Activated naive CD4-positive, alpha-beta T cell treated with anti-CD3 and anti-CD28 coated beads, Interleukin-2, amount 50 U/mL, for 24 hours (primary cell): ENCODE results near the gene TRAF2.

Experiments
- H3K27ac Mint-ChIP-seq: one replicate; pipeline ENCODE4 v1.8.0; 2021; ENCODE audit warnings: mild to moderate bottlenecking, mixed read lengths
- H3K27me3 Mint-ChIP-seq: one replicate; pipeline ENCODE4 v1.8.0; 2021; ENCODE audit warnings: mixed read lengths
- H3K36me3 Mint-ChIP-seq: one replicate; pipeline ENCODE4 v1.8.0; 2021; ENCODE audit warnings: mixed read lengths
- H3K4me1 Mint-ChIP-seq: one replicate; pipeline ENCODE4 v1.8.0; 2021; ENCODE audit warnings: mixed read lengths
- H3K4me3 Mint-ChIP-seq: one replicate; pipeline ENCODE4 v1.8.0; 2021; ENCODE audit warnings: mild to moderate bottlenecking, mixed read lengths
- H3K9me3 Mint-ChIP-seq: one replicate; pipeline ENCODE4 v1.8.0; 2021; ENCODE audit warnings: mixed read lengths

Gene TRAF2

DNA sequence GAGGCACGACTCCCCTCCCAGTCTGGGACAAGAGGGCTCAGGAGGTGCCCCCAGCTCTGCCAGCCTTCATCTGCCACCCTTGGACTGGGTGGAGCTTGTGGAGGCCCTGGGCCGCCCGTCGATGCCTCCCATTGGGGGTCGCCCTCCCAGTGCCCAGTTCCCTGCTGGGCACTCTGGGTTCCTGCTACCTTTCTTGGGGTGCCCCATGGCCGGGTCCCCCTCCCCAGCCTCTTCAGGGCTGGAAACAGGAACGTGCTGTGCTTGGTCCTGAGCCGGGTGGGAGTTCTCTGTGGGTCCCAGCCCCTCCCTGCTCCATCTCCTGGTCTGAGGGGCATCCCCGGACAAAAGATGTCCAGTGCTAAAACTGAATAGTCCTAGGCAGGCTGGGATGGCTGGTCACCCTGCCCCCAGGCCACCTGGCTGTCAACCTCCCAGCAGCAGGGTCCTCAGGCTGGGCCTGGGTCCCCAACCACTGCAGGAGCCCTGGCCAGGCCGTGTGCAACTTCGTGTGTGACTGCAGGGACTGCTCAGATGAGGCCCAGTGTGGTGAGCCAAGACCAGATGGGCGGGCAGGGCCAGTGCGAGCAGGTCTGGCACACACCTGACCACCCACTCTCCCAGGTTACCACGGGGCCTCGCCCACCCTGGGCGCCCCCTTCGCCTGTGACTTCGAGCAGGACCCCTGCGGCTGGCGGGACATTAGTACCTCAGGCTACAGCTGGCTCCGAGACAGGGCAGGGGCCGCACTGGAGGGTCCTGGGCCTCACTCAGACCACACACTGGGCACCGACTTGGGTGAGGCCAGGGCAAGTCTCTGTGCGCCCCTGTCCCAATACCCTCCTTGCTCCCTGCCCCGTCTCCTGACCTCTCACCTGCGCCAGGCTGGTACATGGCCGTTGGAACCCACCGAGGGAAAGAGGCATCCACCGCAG lies 33.4 kb upstream of the TRAF2 start:
- no peak overlapping the region for H3K27ac Mint-ChIP-seq
- H3K36me3 Mint-ChIP-seq: no peaks in the 10 kb centered on the region
- H3K27me3 Mint-ChIP-seq: no peaks in the 10 kb centered on the region

DNA sequence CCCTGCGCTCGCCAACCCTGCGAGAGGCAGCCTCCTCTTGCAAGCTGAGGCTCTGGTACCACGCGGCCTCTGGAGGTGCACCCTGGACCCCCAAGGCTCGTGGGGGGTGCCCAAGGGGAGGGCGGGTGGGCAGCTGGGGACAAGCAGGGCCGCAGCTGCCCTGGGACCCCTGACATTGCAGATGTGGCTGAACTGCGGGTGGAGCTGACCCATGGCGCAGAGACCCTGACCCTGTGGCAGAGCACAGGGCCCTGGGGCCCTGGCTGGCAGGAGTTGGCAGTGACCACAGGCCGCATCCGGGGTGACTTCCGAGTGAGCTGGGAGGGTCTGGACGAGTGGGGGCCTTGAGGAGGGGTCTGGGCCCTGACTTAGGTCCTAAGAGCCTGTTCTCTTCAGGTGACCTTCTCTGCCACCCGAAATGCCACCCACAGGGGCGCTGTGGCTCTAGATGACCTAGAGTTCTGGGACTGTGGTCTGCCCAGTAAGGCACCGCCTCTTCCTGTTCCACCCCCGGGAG lies 32.7 kb upstream of the TRAF2 start:
- H3K4me3 Mint-ChIP-seq: no peak overlapping the region
- H3K27ac Mint-ChIP-seq: no peak overlapping the region
- H3K27me3 Mint-ChIP-seq: no peaks in the 10 kb centered on the region
- H3K9me3 Mint-ChIP-seq: no peaks in the 10 kb centered on the region
- no peaks in the 10 kb centered on the region for H3K4me1 Mint-ChIP-seq
- H3K36me3 Mint-ChIP-seq: no peaks in the 10 kb centered on the region

More for the DNA sequence above, 33.4 kb upstream of the TRAF2 start:
- H3K9me3 Mint-ChIP-seq: no peaks in the 10 kb centered on the region
- peaks cover under 1% of the 10 kb centered on the region for H3K4me1 Mint-ChIP-seq
- H3K4me3 Mint-ChIP-seq: no peak overlapping the region

DNA sequence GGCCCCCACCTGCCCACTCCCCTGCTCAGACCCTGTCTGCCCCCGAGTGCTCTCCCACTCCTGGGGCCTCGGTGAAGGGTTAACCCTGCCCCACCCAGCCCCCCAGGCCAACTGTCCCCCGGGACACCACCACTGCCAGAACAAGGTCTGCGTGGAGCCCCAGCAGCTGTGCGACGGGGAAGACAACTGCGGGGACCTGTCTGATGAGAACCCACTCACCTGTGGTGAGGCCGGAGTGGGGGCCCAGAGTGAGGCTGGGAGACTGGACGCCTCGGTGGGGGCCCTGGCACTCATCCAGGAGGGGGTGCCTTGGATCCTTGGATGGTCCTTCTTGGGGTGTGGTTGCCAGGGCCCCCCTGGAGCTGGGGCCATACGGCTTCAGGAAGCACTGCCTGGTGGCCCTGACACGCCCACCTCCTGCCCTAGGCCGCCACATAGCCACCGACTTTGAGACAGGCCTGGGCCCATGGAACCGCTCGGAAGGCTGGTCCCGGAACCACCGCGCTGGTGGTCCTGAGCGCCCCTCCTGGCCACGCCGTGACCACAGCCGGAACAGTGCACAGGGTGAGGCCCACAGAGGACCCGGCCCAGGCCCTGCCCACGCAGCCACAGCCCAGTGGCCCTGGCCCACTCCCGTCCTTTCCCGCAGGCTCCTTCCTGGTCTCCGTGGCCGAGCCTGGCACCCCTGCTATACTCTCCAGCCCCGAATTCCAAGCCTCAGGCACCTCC lies 32.0 kb upstream of the TRAF2 start:
- Mint-ChIP-seq H3K4me1 (no peaks in the 10 kb centered on the region), H3K36me3 (no peaks in the 10 kb centered on the region), H3K4me3 (no peak overlapping the region), H3K27me3 (no peaks in the 10 kb centered on the region), H3K27ac (no peak overlapping the region), H3K9me3 (no peaks in the 10 kb centered on the region)

DNA sequence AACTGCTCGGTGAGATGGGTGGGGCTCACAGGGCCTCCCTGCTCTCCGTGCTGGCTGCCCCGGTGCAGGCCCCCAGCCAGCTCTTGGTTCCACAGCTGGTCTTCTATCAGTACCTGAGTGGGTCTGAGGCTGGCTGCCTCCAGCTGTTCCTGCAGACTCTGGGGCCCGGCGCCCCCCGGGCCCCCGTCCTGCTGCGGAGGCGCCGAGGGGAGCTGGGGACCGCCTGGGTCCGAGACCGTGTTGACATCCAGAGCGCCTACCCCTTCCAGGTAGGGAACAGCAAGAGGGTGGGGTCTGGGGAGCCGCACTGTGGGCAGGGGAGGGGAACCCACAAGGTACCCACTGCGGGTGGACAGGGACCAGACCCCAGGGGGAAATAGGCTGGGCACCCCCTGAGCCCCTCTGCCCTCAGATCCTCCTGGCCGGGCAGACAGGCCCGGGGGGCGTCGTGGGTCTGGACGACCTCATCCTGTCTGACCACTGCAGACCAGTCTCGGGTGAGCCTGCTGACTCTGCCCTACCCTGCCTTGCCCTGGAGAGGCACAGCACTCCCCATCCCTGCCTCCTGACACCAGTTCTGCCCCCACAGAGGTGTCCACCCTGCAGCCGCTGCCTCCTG lies 31.4 kb upstream of the TRAF2 start:
- Mint-ChIP-seq H3K36me3 (no peaks in the 10 kb centered on the region), H3K27ac (no peak overlapping the region), H3K27me3 (no peaks in the 10 kb centered on the region), H3K4me3 (no peak overlapping the region), H3K4me1 (no peaks in the 10 kb centered on the region), H3K9me3 (no peaks in the 10 kb centered on the region)

DNA sequence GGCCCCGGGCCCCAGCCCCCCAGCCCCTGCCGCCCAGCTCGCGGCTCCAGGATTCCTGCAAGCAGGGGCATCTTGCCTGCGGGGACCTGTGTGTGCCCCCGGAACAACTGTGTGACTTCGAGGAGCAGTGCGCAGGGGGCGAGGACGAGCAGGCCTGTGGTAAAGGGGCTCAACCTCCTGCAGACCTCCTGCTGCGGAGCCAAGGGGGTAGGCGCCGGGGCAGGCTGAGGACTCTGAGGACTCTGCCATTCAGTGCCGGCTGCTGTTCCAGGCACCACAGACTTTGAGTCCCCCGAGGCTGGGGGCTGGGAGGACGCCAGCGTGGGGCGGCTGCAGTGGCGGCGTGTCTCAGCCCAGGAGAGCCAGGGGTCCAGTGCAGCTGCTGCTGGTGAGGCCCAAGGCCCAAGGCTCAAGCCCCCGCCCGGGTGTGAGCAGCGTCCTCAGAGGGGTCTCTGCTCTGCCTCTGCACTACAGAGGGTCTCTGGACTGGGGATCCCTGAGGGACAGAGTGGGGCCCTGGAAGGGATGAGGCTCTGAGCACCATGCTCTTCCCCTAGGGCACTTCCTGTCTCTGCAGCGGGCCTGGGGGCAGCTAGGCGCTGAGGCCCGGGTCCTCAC lies 30.7 kb upstream of the TRAF2 start:
- Mint-ChIP-seq H3K36me3 (no peaks in the 10 kb centered on the region), H3K4me3 (no peak overlapping the region), H3K4me1 (no peaks in the 10 kb centered on the region), H3K9me3 (no peaks in the 10 kb centered on the region), H3K27ac (no peak overlapping the region), H3K27me3 (no peaks in the 10 kb centered on the region)

DNA sequence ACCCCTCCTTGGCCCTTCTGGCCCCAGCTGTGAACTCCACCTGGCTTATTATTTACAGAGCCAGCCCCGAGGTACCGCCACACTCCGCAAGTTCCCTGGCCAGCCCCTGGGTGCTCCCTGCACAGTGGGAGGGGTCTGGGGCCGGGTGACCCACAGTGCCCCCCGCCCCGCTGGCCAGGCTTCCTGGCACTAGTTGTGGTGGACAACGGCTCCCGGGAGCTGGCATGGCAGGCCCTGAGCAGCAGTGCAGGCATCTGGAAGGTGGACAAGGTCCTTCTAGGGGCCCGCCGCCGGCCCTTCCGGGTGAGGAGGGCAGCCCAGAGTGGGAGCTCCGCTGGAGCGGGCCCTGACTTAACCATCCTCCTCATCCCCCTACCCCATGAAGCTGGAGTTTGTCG lies 30.2 kb upstream of the TRAF2 start:
- Mint-ChIP-seq H3K4me1 (no peaks in the 10 kb centered on the region), H3K9me3 (no peaks in the 10 kb centered on the region), H3K4me3 (no peak overlapping the region), H3K27ac (no peak overlapping the region), H3K36me3 (no peaks in the 10 kb centered on the region), H3K27me3 (no peaks in the 10 kb centered on the region)

DNA sequence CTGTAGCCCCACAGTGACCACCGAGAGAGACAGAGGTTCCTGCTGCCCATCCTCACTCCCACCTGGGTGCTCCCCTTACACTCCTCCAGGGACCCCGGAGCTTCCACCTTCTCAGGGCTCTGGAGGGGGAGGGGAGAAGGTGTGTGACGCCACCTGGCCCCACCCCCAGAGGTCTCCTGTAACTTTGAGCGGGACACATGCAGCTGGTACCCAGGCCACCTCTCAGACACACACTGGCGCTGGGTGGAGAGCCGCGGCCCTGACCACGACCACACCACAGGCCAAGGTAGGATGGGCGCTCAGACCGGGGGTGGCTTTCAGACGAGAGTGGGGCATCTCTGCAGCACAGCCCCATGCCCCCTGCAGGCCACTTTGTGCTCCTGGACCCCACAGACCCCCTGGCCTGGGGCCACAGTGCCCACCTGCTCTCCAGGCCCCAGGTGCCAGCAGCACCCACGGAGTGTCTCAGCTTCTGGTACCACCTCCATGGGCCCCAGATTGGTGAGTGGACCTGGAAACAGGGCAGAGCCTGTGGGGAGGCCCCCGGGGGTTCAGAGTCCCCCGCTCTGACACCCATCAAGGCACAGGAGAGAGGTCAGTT lies 29.7 kb upstream of the TRAF2 start:
- Mint-ChIP-seq H3K4me3 (no peak overlapping the region), H3K36me3 (no peaks in the 10 kb centered on the region), H3K4me1 (no peaks in the 10 kb centered on the region), H3K27me3 (no peaks in the 10 kb centered on the region), H3K27ac (no peak overlapping the region), H3K9me3 (no peaks in the 10 kb centered on the region)

DNA sequence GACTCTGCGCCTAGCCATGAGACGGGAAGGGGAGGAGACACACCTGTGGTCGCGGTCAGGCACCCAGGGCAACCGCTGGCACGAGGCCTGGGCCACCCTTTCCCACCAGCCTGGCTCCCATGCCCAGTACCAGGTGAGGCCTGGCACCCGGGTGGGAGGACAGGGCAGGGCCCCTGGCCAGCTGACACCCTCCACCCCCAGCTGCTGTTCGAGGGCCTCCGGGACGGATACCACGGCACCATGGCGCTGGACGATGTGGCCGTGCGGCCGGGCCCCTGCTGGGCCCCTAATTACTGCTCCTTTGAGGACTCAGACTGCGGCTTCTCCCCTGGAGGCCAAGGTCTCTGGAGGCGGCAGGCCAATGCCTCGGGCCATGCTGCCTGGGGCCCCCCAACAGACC lies 29.1 kb upstream of the TRAF2 start:
- no peaks in the 10 kb centered on the region for H3K4me1 Mint-ChIP-seq
- H3K4me3 Mint-ChIP-seq: no peak overlapping the region
- H3K36me3 Mint-ChIP-seq: no peaks in the 10 kb centered on the region

DNA sequence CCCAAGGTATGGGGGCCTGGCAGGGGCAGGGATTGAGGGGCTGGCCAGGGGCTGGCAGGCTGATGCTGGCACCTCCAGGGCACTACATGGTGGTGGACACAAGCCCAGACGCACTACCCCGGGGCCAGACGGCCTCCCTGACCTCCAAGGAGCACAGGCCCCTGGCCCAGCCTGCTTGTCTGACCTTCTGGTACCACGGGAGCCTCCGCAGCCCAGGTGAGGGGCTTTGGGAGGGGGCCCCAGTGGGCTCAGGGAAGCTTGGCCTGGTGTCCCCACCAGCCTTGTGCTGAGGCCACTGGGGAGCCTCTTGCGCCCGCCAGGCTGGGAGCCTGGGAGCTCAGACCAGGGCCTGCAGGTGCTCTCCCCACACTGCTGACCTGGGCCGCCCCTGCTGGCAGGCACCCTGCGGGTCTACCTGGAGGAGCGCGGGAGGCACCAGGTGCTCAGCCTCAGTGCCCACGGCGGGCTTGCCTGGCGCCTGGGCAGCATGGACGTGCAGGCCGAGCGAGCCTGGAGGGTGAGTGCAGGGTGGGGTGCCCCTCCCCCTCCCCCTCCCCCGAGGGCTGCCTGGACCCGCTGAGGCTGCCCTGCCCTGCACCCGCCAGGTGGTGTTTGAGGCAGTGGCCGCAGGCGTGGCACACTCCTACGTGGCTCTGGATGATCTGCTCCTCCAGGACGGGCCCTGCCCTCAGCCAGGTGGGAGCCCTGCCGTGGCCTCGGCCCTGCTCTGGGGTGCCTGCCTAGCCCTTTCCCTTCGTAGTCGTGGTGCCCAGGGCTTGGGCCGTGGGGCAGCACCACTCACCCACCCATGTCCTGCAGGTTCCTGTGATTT lies 28.5 kb upstream of the TRAF2 start:
- Mint-ChIP-seq H3K27ac (no peak overlapping the region), H3K4me3 (no peak overlapping the region), H3K27me3 (no peaks in the 10 kb centered on the region), H3K9me3 (no peaks in the 10 kb centered on the region), H3K4me1 (no peaks in the 10 kb centered on the region), H3K36me3 (no peaks in the 10 kb centered on the region)

More for the DNA sequence above, 29.1 kb upstream of the TRAF2 start:
- Mint-ChIP-seq H3K27ac (no peak overlapping the region), H3K27me3 (no peaks in the 10 kb centered on the region), H3K9me3 (no peaks in the 10 kb centered on the region)

DNA sequence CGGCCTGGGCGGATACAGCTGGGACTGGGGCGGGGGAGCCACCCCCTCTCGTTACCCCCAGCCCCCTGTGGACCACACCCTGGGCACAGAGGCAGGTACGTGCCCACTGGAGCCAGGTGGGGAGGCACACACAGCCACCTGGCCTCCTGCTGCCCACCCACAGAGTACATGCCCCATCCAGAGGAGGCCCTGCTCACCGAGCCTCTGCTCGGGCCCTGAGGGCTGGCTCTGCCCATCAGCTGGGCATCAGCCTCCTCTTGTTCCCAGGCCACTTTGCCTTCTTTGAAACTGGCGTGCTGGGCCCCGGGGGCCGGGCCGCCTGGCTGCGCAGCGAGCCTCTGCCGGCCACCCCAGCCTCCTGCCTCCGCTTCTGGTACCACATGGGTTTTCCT lies 27.9 kb upstream of the TRAF2 start:
- Mint-ChIP-seq H3K9me3 (no peaks in the 10 kb centered on the region), H3K27me3 (no peaks in the 10 kb centered on the region), H3K36me3 (no peaks in the 10 kb centered on the region), H3K27ac (no peak overlapping the region), H3K4me3 (no peak overlapping the region), H3K4me1 (no peaks in the 10 kb centered on the region)

DNA sequence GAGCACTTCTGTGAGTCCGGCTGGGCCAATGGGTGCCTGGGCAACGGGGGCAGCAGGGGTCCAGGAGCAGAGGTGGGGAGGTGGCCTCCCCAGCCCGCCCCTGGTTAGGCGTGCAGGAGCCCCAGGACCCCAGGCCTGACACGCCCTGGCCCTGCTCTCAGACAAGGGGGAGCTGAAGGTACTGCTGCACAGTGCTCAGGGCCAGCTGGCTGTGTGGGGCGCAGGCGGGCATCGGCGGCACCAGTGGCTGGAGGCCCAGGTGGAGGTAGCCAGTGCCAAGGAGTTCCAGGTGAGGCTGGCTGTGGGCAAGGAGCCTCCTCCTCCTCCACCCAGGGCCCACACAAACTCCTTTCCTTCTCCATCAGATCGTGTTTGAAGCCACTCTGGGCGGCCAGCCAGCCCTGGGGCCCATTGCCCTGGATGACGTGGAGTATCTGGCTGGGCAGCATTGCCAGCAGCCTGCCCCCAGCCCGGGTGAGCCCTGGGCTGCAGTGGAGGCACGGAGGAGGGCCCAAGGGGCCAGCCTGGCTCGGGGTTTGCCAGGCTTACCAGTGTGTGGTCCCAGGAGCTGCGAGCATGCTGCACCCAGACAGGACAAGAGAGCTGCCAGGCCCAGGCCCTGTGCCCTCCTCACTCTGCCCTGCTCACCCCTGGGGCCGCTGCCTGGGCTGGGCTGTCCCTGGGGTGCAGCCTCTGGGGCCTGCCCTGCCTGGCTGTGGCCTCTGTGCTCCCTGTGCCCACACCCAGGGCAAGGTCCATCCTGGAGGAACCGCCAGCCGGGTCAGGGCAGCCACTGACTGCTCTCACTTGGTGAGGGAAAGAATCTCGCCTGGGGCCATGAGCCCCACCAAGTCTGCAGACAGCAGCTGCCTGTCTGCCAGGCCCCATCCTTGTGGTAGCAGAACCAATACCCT lies 27.2 kb upstream of the TRAF2 start:
- no peaks in the 10 kb centered on the region for H3K27me3 Mint-ChIP-seq
- H3K36me3 Mint-ChIP-seq: peaks cover 1% of the 10 kb centered on the region
- H3K9me3 Mint-ChIP-seq: no peaks in the 10 kb centered on the region
- no peak overlapping the region for H3K27ac Mint-ChIP-seq
- H3K4me1 Mint-ChIP-seq: peaks cover 5% of the 10 kb centered on the region
- H3K4me3 Mint-ChIP-seq: no peak overlapping the region

DNA sequence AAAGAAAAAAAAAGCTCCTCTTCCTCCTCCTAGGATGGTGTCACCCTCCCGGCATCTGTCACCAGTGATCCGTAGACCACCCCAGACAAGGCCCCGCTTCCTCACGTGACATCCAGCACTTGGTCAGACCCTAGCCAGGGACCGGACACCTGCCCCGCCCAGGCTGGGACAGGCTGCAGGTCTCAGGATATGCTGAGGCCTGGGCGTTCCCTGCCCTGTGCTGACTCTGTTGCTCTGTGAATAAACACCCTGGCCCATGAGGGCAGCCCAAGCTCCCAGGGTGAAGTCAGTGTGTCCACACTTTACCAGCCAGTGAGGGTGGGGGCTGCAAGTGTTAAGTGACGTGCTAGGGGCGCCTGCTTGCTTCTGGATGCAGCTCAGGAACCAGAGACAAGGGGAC lies 25.8 kb upstream of the TRAF2 start:
- Mint-ChIP-seq H3K36me3 (peaks cover 1% of the 10 kb centered on the region), H3K4me1 (peaks cover 8% of the 10 kb centered on the region), H3K9me3 (no peaks in the 10 kb centered on the region), H3K27ac (no peak overlapping the region), H3K27me3 (no peaks in the 10 kb centered on the region), H3K4me3 (no peak overlapping the region)

DNA sequence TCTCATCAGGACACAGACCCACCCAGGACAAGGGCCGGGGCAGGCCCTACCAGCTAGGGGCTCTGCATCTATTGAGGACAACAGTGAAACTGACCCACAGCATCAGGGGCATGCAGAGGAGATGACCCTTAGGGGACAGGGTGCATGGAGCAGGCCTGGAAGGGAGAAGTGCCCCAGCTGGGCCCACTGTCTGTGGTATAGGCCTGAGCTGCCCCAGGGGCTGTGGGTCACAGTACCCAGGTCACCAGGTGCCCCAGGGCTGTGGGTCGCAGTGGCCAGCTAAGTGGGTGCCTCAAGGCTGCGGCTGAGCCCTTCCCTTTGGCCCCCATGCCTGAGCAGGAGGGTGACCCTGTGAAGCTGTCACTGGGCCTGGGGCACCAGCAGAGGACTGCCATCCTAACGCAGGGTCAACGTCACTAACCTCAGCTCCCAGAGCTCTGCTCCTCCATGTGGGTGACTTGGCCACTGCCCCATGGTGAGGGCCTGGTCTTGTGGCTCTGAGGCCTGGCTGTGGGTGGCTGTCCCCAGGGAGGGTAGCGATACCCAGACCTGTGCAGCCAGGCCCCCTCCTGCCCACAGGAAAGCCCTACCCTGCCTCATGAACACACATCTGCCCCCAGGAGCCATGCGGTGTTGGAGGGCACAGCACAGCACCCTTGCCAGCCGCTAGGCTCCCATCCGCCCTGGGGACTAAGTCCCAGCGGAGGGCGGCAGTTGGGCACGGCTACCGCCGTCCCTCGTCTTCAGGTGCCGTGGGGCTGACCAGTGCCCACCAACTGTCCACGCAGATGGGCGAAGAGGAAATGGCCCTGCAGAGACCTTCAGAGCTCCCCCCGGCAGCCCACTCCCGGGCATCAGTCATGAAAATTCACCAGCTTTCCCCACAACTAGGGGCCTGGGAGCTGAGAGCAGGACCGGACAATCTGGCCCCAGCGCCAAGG lies 25.1 kb upstream of the TRAF2 start:
- H3K27ac Mint-ChIP-seq: no peak overlapping the region
- peaks cover 1% of the 10 kb centered on the region for H3K36me3 Mint-ChIP-seq
- H3K9me3 Mint-ChIP-seq: no peaks in the 10 kb centered on the region
- no peaks in the 10 kb centered on the region for H3K27me3 Mint-ChIP-seq
- H3K4me3 Mint-ChIP-seq: no peak overlapping the region
- H3K4me1 Mint-ChIP-seq: peaks cover 8% of the 10 kb centered on the region
